ENCODE results near the gene LHX1. TPM values are rescaled to one million over a fixed set of nuclear protein-coding genes. Genes with fewer than 3 reads are reported as not detected.

Gene LHX1
- polyA plus RNA-seq, 3 donors: not detected

- peaks cover 0 to 2% (median 0%) of the 10 kb centered on the region in 3 donors for H3K27me3 Mint-ChIP-seq (ENCODE audit: low read depth in 3 of 3)
Observed at GRCh38 chr17:36977568-36977967, 40.3 kb downstream of the LHX1 start.

DNA sequence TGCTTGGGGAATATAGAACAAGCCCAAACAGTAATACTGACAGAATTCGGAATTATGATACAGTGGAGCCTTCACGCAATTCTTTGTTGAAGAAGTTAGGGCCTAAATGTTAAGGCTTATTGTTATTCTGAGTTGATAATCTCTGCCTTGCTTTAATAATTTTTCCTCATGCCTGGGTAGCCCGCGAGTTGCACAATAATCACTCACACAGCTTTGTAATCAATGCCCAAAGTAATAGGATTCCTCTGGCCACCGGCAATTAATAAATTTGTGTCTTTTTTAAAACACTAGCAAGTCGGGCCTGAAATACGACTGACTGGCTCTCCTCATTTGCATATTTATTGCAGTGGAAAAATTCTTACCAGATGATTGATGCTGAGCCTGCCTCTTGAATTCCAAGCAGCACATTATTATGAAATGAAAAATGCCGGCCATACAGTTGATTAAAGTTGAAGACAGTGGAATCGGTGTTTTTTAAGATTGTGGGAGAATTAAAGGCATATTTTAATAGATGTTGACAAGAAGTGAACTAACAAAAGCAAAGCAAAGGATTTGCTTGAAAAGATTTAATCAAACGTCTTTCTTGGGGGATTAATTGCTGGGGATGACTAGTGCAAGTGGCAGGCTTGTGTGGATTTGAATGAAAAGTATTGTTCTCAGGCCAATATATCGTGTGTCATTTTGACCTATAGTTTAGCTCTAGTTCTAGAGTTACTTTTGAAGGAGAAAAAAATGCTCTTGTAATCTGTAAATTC, 41.7 kb downstream of the LHX1 start:
- no peak overlapping the region for H3K27ac Mint-ChIP-seq
- H3K4me1 Mint-ChIP-seq: peaks cover 11% of the 10 kb centered on the region
- H3K36me3 ChIP-seq (replicated peaks in 1 of 2; ENCODE audit: control insufficient read depth in 1 of 2, insufficient read depth in 2 of 2, low read length in 2 of 2): peaks cover 0 to 46% of the 10 kb centered on the region in 2 donors
- H3K4me1 ChIP-seq (ENCODE audit: control insufficient read depth in 1 of 2, insufficient read depth in 2 of 2, low read length in 2 of 2): no peaks in the 10 kb centered on the region
- no peak overlapping the region for H2AFZ ChIP-seq (ENCODE audit: insufficient read depth, low read depth, low read length, poor library complexity, severe bottlenecking)
- no peak for TF ChIP-seq CTCF (IDR thresholded peaks at IDR 0.05)
- peaks cover 38 to 53% of the 10 kb centered on the region in 2 donors for H3K36me3 Mint-ChIP-seq
- intact Hi-C loops (cut with micrococcal nuclease): no loop called here
- no peak overlapping the region for H3K27ac ChIP-seq (ENCODE audit: low read depth in 1 of 2, low read length in 2 of 2)
- no peak overlapping the region for H3K4me3 Mint-ChIP-seq
- no peak overlapping the region for H3K4me2 ChIP-seq (replicated peaks; ENCODE audit: extremely low read depth, low read length, poor library complexity, severe bottlenecking)
- WGBS (ENCODE audit: insufficient coverage): 96% methylated on average over 3 of the region's 11 CpGs
- peaks cover 51% of the 10 kb centered on the region for H3K79me2 ChIP-seq (ENCODE audit: insufficient read depth, low read length)
- no peak overlapping the region for H3K9ac ChIP-seq (ENCODE audit: insufficient read depth, low read length, poor library complexity, severe bottlenecking)
- no peak for DNase-seq
- H3K4me3 ChIP-seq (replicated peaks in 1 of 3; ENCODE audit: low read depth in 2 of 3, low read length in 3 of 3): no peak overlapping the region
- H4K20me1 ChIP-seq (ENCODE audit: insufficient read depth, low read length): peaks cover 89% of the 10 kb centered on the region
- H3K9me3 ChIP-seq (replicated peaks in 1 of 2; ENCODE audit: control insufficient read depth in 1 of 2, insufficient read depth in 1 of 2, low read length in 2 of 2): no peaks in the 10 kb centered on the region
- no peaks in the 10 kb centered on the region for H3K27me3 ChIP-seq (ENCODE audit: control insufficient read depth in 2 of 2, insufficient read depth in 2 of 2, low read length in 2 of 2)
- H3K27me3 Mint-ChIP-seq (ENCODE audit: low read depth in 3 of 3): peaks cover 0 to 2% (median 0%) of the 10 kb centered on the region in 3 donors
- peaks cover 0 to 4% (median 0%) of the 10 kb centered on the region in 7 donors for H3K9me3 Mint-ChIP-seq

More at GRCh38 chr17:36977568-36977967, 40.3 kb downstream of the LHX1 start:
- peaks cover 52% of the 10 kb centered on the region for H3K79me2 ChIP-seq (ENCODE audit: insufficient read depth, low read length)
- H3K9me3 Mint-ChIP-seq: peaks cover 0 to 4% (median 0%) of the 10 kb centered on the region in 7 donors
- H3K4me3 ChIP-seq (replicated peaks in 1 of 3; ENCODE audit: low read depth in 2 of 3, low read length in 3 of 3): no peak overlapping the region
- WGBS (ENCODE audit: insufficient coverage): no CpG with 5 or more reads among the region's 2 CpGs
- H2AFZ ChIP-seq (ENCODE audit: insufficient read depth, low read depth, low read length, poor library complexity, severe bottlenecking): no peak overlapping the region
- H3K27ac ChIP-seq (ENCODE audit: low read depth in 1 of 2, low read length in 2 of 2): no peak overlapping the region
- no peaks in the 10 kb centered on the region for H3K27me3 ChIP-seq (ENCODE audit: control insufficient read depth in 2 of 2, insufficient read depth in 2 of 2, low read length in 2 of 2)
- intact Hi-C loops (cut with micrococcal nuclease): no loop called here
- no peak overlapping the region for H3K9ac ChIP-seq (ENCODE audit: insufficient read depth, low read length, poor library complexity, severe bottlenecking)
- no peak overlapping the region for H3K27ac Mint-ChIP-seq
- H4K20me1 ChIP-seq (ENCODE audit: insufficient read depth, low read length): peaks cover 91% of the 10 kb centered on the region
- H3K4me2 ChIP-seq (replicated peaks; ENCODE audit: extremely low read depth, low read length, poor library complexity, severe bottlenecking): no peak overlapping the region
- H3K36me3 Mint-ChIP-seq: peaks cover 40 to 53% of the 10 kb centered on the region in 2 donors
- peaks cover 2 to 41% of the 10 kb centered on the region in 2 donors for H3K36me3 ChIP-seq (replicated peaks in 1 of 2; ENCODE audit: control insufficient read depth in 1 of 2, insufficient read depth in 2 of 2, low read length in 2 of 2)
- no peak for TF ChIP-seq CTCF (IDR thresholded peaks at IDR 0.05)
- H3K4me3 Mint-ChIP-seq: no peak overlapping the region
- DNase-seq: no peak
- H3K4me1 Mint-ChIP-seq: peaks cover 15% of the 10 kb centered on the region
- H3K9me3 ChIP-seq (replicated peaks in 1 of 2; ENCODE audit: control insufficient read depth in 1 of 2, insufficient read depth in 1 of 2, low read length in 2 of 2): no peaks in the 10 kb centered on the region
- H3K4me1 ChIP-seq (ENCODE audit: control insufficient read depth in 1 of 2, insufficient read depth in 2 of 2, low read length in 2 of 2): no peaks in the 10 kb centered on the region
